WTC11 (cell line): ENCODE data around the gene PREP.
"Not testable (repeated sequence)": the region's sequence is repeated elsewhere in the genome, so short reads cannot be mapped to it uniquely, and the experiment has no call there.

Experiments used
- CREB1 ChIP-seq: sonication (generic); formaldehyde crosslinking; IDR thresholded peaks from 2 replicates; pipeline ENCODE4 v1.8.0; 2023; ENCODE audit warnings: mild to moderate bottlenecking, missing genetic modification reagents
- ELF4 ChIP-seq: sonication (generic); formaldehyde crosslinking; IDR thresholded peaks from 2 replicates; pipeline ENCODE4 v1.8.1; 2022; ENCODE audit warnings: low read depth, mild to moderate bottlenecking, moderate library complexity, missing genetic modification reagents
- EMX1 ChIP-seq: fragments of 250-450 bp; sonication (Bioruptor Pico); IDR thresholded peaks from 2 replicates; pipeline ENCODE4 v1.8.0; 2021; ENCODE audit warnings: mild to moderate bottlenecking
- IRF2 ChIP-seq: sonication (generic); formaldehyde crosslinking; IDR thresholded peaks from 2 replicates; pipeline ENCODE4 v1.8.0; 2022; ENCODE audit warnings: low read depth, missing genetic modification reagents, borderline replicate concordance
- JAZF1 ChIP-seq: fragments of 250-450 bp; sonication (Bioruptor Pico); IDR thresholded peaks from 2 replicates; pipeline ENCODE4 v1.9.0; 2021; ENCODE audit warnings: moderate library complexity, mild to moderate bottlenecking, inconsistent platforms
- NR2C2 ChIP-seq: sonication (generic); formaldehyde crosslinking; IDR thresholded peaks from 2 replicates; pipeline ENCODE4 v1.8.0; 2022; ENCODE audit warnings: mild to moderate bottlenecking, missing genetic modification reagents
- SMAD3 ChIP-seq: sonication (generic); formaldehyde crosslinking; IDR thresholded peaks from 2 replicates; pipeline ENCODE4 v1.8.0; 2022; ENCODE audit warnings: missing genetic modification reagents, mild to moderate bottlenecking, borderline replicate concordance
- SP1 ChIP-seq: sonication (generic); formaldehyde crosslinking; conservative IDR thresholded peaks from 2 replicates; pipeline ENCODE4 v1.8.1; 2022; ENCODE audit warnings: missing genetic modification reagents
- TP53 ChIP-seq: sonication (generic); formaldehyde crosslinking; IDR thresholded peaks from 2 replicates; pipeline ENCODE4 v1.8.1; 2023; ENCODE audit warnings: mild to moderate bottlenecking, missing genetic modification reagents
- ZNF232 ChIP-seq: sonication (generic); formaldehyde crosslinking; IDR thresholded peaks from 2 replicates; pipeline ENCODE4 v1.8.0; 2022; ENCODE audit warnings: mild to moderate bottlenecking, missing genetic modification reagents
- TF ChIP-seq, protein P1 (sequence below): fragments of 200-600 bp; IDR thresholded peaks from 2 replicates; pipeline ENCODE4 v1.8.0; 2022; ENCODE audit warnings: antibody characterized with exemption
- TF ChIP-seq, protein P2 (sequence below): sonication (generic); formaldehyde crosslinking; IDR thresholded peaks from 2 replicates; pipeline ENCODE4 v1.8.0; 2022; ENCODE audit warnings: mild to moderate bottlenecking, missing genetic modification reagents
- TF ChIP-seq, protein P3 (sequence below): sonication (generic); formaldehyde crosslinking; IDR thresholded peaks from 2 replicates; pipeline ENCODE4 v1.8.1; 2023; ENCODE audit warnings: mild to moderate bottlenecking, missing genetic modification reagents, moderate library complexity
- TF ChIP-seq, protein P4 (sequence below): sonication (generic); formaldehyde crosslinking; IDR thresholded peaks from 2 replicates; pipeline ENCODE4 v1.8.0; 2023; ENCODE audit warnings: missing genetic modification reagents, mild to moderate bottlenecking, borderline replicate concordance

DNA sequence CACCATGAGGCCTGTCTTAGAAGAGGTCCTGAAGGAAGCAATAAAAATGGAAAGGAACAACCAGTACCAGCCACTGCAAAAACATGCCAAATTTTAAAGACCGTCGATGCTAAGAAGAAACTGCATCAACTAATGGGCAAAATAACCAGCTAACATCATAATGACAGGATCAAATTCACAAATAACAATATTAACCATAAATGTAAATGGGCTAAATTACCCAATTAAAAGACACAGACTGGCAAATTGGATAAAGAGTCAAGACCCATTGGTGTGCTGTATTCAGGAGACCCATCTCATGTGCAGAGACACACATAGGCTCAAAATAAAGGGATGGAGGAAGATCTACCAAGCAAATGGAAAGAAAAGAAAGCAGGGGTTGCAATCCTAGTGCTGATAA, 14.1 kb upstream of the PREP start:
- TF ChIP-seq ZNF232 (CRISPR knock-in tag); ELF4; JAZF1 (CRISPR knock-in tag); TP53 (CRISPR knock-in tag); SP1 (CRISPR knock-in tag); NR2C2; IRF2 (CRISPR knock-in tag); EMX1 (CRISPR knock-in tag); CREB1 (CRISPR knock-in tag); SMAD3: not testable (repeated sequence)
- TF ChIP-seq, protein P1, sequence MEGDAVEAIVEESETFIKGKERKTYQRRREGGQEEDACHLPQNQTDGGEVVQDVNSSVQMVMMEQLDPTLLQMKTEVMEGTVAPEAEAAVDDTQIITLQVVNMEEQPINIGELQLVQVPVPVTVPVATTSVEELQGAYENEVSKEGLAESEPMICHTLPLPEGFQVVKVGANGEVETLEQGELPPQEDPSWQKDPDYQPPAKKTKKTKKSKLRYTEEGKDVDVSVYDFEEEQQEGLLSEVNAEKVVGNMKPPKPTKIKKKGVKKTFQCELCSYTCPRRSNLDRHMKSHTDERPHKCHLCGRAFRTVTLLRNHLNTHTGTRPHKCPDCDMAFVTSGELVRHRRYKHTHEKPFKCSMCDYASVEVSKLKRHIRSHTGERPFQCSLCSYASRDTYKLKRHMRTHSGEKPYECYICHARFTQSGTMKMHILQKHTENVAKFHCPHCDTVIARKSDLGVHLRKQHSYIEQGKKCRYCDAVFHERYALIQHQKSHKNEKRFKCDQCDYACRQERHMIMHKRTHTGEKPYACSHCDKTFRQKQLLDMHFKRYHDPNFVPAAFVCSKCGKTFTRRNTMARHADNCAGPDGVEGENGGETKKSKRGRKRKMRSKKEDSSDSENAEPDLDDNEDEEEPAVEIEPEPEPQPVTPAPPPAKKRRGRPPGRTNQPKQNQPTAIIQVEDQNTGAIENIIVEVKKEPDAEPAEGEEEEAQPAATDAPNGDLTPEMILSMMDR: not testable (repeated sequence)
- TF ChIP-seq, protein P2, sequence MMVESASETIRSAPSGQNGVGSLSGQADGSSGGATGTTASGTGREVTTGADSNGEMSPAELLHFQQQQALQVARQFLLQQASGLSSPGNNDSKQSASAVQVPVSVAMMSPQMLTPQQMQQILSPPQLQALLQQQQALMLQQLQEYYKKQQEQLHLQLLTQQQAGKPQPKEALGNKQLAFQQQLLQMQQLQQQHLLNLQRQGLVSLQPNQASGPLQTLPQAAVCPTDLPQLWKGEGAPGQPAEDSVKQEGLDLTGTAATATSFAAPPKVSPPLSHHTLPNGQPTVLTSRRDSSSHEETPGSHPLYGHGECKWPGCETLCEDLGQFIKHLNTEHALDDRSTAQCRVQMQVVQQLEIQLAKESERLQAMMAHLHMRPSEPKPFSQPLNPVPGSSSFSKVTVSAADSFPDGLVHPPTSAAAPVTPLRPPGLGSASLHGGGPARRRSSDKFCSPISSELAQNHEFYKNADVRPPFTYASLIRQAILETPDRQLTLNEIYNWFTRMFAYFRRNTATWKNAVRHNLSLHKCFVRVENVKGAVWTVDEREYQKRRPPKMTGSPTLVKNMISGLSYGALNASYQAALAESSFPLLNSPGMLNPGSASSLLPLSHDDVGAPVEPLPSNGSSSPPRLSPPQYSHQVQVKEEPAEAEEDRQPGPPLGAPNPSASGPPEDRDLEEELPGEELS (CRISPR knock-in tag): not testable (repeated sequence)
- TF ChIP-seq, protein P3, sequence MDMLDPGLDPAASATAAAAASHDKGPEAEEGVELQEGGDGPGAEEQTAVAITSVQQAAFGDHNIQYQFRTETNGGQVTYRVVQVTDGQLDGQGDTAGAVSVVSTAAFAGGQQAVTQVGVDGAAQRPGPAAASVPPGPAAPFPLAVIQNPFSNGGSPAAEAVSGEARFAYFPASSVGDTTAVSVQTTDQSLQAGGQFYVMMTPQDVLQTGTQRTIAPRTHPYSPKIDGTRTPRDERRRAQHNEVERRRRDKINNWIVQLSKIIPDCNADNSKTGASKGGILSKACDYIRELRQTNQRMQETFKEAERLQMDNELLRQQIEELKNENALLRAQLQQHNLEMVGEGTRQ (CRISPR knock-in tag): not testable (repeated sequence)
- TF ChIP-seq, protein P4, sequence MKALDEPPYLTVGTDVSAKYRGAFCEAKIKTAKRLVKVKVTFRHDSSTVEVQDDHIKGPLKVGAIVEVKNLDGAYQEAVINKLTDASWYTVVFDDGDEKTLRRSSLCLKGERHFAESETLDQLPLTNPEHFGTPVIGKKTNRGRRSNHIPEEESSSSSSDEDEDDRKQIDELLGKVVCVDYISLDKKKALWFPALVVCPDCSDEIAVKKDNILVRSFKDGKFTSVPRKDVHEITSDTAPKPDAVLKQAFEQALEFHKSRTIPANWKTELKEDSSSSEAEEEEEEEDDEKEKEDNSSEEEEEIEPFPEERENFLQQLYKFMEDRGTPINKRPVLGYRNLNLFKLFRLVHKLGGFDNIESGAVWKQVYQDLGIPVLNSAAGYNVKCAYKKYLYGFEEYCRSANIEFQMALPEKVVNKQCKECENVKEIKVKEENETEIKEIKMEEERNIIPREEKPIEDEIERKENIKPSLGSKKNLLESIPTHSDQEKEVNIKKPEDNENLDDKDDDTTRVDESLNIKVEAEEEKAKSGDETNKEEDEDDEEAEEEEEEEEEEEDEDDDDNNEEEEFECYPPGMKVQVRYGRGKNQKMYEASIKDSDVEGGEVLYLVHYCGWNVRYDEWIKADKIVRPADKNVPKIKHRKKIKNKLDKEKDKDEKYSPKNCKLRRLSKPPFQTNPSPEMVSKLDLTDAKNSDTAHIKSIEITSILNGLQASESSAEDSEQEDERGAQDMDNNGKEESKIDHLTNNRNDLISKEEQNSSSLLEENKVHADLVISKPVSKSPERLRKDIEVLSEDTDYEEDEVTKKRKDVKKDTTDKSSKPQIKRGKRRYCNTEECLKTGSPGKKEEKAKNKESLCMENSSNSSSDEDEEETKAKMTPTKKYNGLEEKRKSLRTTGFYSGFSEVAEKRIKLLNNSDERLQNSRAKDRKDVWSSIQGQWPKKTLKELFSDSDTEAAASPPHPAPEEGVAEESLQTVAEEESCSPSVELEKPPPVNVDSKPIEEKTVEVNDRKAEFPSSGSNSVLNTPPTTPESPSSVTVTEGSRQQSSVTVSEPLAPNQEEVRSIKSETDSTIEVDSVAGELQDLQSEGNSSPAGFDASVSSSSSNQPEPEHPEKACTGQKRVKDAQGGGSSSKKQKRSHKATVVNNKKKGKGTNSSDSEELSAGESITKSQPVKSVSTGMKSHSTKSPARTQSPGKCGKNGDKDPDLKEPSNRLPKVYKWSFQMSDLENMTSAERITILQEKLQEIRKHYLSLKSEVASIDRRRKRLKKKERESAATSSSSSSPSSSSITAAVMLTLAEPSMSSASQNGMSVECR: not testable (repeated sequence)
